T-cell (primary cell): ENCODE results near the gene NSD1. TPM values are rescaled to one million over a fixed set of nuclear protein-coding genes. Genes with fewer than 3 reads are reported as not detected.

Experiments used
- ATAC-seq, 4 experiments: fragments of 200-7000 bp in 3 of 4; fragments of 150-1000 bp in 1 of 4; cut with Tn5 transposase; replicated peaks in 1 of 4; 1 replicate in 3 of 4; 2 replicates in 1 of 4; pipeline ENCODE4 v1.10.0; 2021; ENCODE audit warnings: moderate library complexity in 3 of 4, mild to moderate bottlenecking in 2 of 4, moderate number of reproducible peaks in 1 of 4
- CTCF ChIA-PET, 2 donors: fragments of 300-600 bp; sonication (Branson Sonifier 250); formaldehyde crosslinking; loops; one replicate each; lab custom pipeline; 2022; ENCODE audit warnings: antibody characterized with exemption in 2 of 2; lab: Charles Lee
- POLR2A ChIA-PET, 2 donors: fragments of 300-600 bp; sonication (Branson Sonifier 250); formaldehyde crosslinking; loops; one replicate each; lab custom pipeline; 2022; ENCODE audit warnings: antibody characterized with exemption in 2 of 2; lab: Charles Lee
- DNase-seq, 35 experiments: peaks; one replicate each; pipeline versions ENCODE4 v3.0.0 to v3.0.0-alpha.2; 2013 to 2023
- H3K27ac ChIP-seq: one replicate; pipeline ENCODE4 v1.5.1; 2013; ENCODE audit warnings: low read length
- H3K27me3 ChIP-seq, 2 experiments: replicated peaks in 1 of 2; 1 replicate in 1 of 2; 2 replicates in 1 of 2; pipeline versions ENCODE4 v1.6.1 to v1.7.0; 2013; ENCODE audit warnings: low read length in 1 of 2, mixed read lengths in 1 of 2; ENCODE audit not compliant: control insufficient read depth in 2 of 2, insufficient read depth in 2 of 2; ENCODE audit errors: extremely low read depth in 1 of 2
- H3K36me3 ChIP-seq, 2 donors: 1 replicate in 1 of 2; 2 replicates in 1 of 2; pipeline versions ENCODE4 v1.6.1 to v1.7.0; 2013; ENCODE audit warnings: low read length in 1 of 2; ENCODE audit not compliant: control insufficient read depth in 2 of 2, insufficient read depth in 1 of 2; ENCODE audit errors: extremely low read depth in 1 of 2
- H3K4me1 ChIP-seq, 2 experiments: 1 replicate in 1 of 2; 2 replicates in 1 of 2; pipeline versions ENCODE4 v1.6.1 to v1.7.0; 2013; ENCODE audit warnings: low read length in 2 of 2, mixed read lengths in 1 of 2; ENCODE audit not compliant: insufficient read depth in 2 of 2, control insufficient read depth in 1 of 2; ENCODE audit errors: extremely low read depth in 1 of 2
- H3K4me3 ChIP-seq, 2 donors: 1 replicate in 1 of 2; 2 replicates in 1 of 2; pipeline versions ENCODE4 v1.5.1 to v1.7.0; 2013; ENCODE audit warnings: mild to moderate bottlenecking in 2 of 2, low read length in 1 of 2, moderate library complexity in 1 of 2; ENCODE audit not compliant: control insufficient read depth in 1 of 2; ENCODE audit errors: extremely low read depth in 1 of 2
- H3K9me3 ChIP-seq: 2 replicates; pipeline ENCODE4 v1.7.0; 2013
- H3K27ac Mint-ChIP-seq, 2 donors: one replicate each; pipeline ENCODE4 v1.8.0; 2020 to 2021; ENCODE audit warnings: mild to moderate bottlenecking in 2 of 2, mixed read lengths in 2 of 2
- H3K27me3 Mint-ChIP-seq, 2 donors: one replicate each; pipeline ENCODE4 v1.8.0; 2021 to 2022; ENCODE audit warnings: mixed read lengths in 2 of 2
- H3K36me3 Mint-ChIP-seq: one replicate; pipeline ENCODE4 v1.8.0; 2021; ENCODE audit warnings: mixed read lengths
- H3K4me1 Mint-ChIP-seq, 3 donors: one replicate each; pipeline ENCODE4 v1.8.0; 2020 to 2022; ENCODE audit warnings: mixed read lengths in 3 of 3, mild to moderate bottlenecking in 1 of 3
- H3K4me3 Mint-ChIP-seq, 3 donors: one replicate each; pipeline ENCODE4 v1.8.0; 2020 to 2022; ENCODE audit warnings: mild to moderate bottlenecking in 3 of 3, mixed read lengths in 3 of 3, moderate library complexity in 3 of 3
- H3K9me3 Mint-ChIP-seq, 3 donors: one replicate each; pipeline ENCODE4 v1.8.0; 2020 to 2022; ENCODE audit warnings: mixed read lengths in 3 of 3
- WGBS: methylation state at CpG from one replicate; pipeline ENCODE4 v1.1.5; 2013; ENCODE audit warnings: missing lambda C conversion rate; ENCODE audit not compliant: insufficient coverage; 5-methylcytosine and 5-hydroxymethylcytosine counted together
- total RNA-seq, 35 experiments: library from RNA in 6 of 35; stranded (reverse) in 6 of 35; fragments of 120-200 nt in 1 of 35; gene quantifications; one replicate each; pipeline versions ENCODE4 v1.2.1 to v1.2.4 and lab custom pipeline; 2013 to 2026

The NSD1 gene
- total RNA-seq, 5 donors from 2014 or later (not counting 1 experiment from before 2014, with no cell fraction given): 89.5 to 113 (median 103) TPM

DNA sequence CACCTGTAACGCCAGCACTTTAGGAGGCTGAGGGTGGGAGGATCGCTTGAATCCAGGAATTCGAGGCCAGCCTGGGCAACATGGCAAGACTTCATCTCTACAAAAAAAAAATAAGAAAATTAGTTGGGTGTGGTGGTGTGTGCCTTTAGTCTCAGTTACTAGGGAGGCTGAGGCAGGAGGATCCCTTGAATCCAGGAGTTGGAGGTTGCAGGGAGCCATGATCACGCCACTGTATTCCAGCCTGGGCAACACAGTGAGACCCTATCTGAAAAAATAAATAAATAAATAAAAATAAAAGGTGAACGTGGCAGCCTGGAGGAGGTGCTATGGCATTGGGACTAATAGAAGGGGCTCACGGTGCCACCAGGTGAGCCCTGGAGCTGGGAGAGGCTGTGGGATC is 39.8 kb upstream of the NSD1 start:
- Mint-ChIP-seq H3K4me3 (no peak overlapping the region), H3K4me1 (peaks cover 0 to 1% (median 0%) of the 10 kb centered on the region in 3 donors), H3K36me3 (no peaks in the 10 kb centered on the region), H3K27ac (no peak overlapping the region), H3K9me3 (no peaks in the 10 kb centered on the region), H3K27me3 (peaks cover 0 to 3% of the 10 kb centered on the region in 2 donors)
- WGBS: 81% methylated on average over 2 of the region's 6 CpGs
- ChIA-PET CTCF (no interaction called here), POLR2A (no interaction called here)
- Histone ChIP-seq H3K36me3 (no peaks in the 10 kb centered on the region), H3K27ac (no peak overlapping the region), H3K27me3 (peaks cover 0 to 34% of the 10 kb centered on the region in 2 experiments), H3K4me1 (peaks cover 0 to 4% of the 10 kb centered on the region in 2 experiments), H3K4me3 (no peak overlapping the region), H3K9me3 (no peaks in the 10 kb centered on the region)
- ATAC-seq: no peak
- no peak for DNase-seq

GRCh38 chr5:177094224-177095087 is 39.1 kb upstream of the NSD1 start:
- Mint-ChIP-seq H3K36me3 (no peaks in the 10 kb centered on the region), H3K4me3 (no peak overlapping the region), H3K27ac (no peak overlapping the region), H3K9me3 (no peaks in the 10 kb centered on the region), H3K27me3 (no peaks in the 10 kb centered on the region), H3K4me1 (no peaks in the 10 kb centered on the region)
- H3K9me3 ChIP-seq: no peaks in the 10 kb centered on the region
- H3K27ac ChIP-seq: no peak overlapping the region
- peaks cover 0 to 30% of the 10 kb centered on the region in 2 experiments for H3K27me3 ChIP-seq
- peaks cover 0 to 4% of the 10 kb centered on the region in 2 experiments for H3K4me1 ChIP-seq
- ChIA-PET POLR2A (no interaction called here), CTCF (no interaction called here)
- H3K4me3 ChIP-seq: no peak overlapping the region
- ATAC-seq (no peak), DNase-seq (no peak)
- WGBS: 89% methylated on average over 12 of the region's 12 CpGs
- no peaks in the 10 kb centered on the region for H3K36me3 ChIP-seq

DNA sequence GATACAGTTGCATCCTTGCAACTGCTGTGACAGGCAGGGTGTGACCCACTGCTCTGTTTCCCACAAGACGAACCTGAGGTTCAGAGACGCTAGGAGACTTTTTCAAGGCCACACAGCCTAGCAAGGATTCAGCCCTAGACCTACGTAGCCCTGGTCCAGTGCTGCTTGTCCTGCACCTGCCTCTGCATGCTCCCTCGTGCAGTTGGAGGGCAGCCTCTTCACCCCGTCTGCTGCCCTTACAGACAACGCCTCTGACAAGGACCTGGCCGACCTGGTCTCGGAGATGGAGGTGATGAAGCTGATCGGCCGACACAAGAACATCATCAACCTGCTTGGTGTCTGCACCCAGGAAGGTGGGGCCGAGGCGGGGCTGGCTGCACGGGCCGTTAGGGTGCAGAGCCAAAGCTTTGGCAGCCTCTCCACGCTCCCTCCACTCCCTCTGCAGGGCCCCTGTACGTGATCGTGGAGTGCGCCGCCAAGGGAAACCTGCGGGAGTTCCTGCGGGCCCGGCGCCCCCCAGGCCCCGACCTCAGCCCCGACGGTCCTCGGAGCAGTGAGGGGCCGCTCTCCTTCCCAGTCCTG is 38.4 kb upstream of the NSD1 start:
- H3K4me3 Mint-ChIP-seq: no peak overlapping the region
- ATAC-seq (no peak), DNase-seq (no peak)
- WGBS: 87% methylated on average over 25 of the region's 28 CpGs
- Histone ChIP-seq H3K4me3 (no peak overlapping the region), H3K4me1 (peaks cover 0 to 1% of the 10 kb centered on the region in 2 experiments), H3K36me3 (no peaks in the 10 kb centered on the region), H3K27me3 (peaks cover 0 to 28% of the 10 kb centered on the region in 2 experiments), H3K9me3 (no peaks in the 10 kb centered on the region), H3K27ac (no peak overlapping the region)
- no peaks in the 10 kb centered on the region for H3K4me1 Mint-ChIP-seq
- H3K27me3 Mint-ChIP-seq: no peaks in the 10 kb centered on the region
- no peak overlapping the region for H3K27ac Mint-ChIP-seq
- ChIA-PET CTCF (no interaction called here), POLR2A (interaction anchor here in 1 of 2 donors (0.6 kb wide), 1 partner anchor 319 kb away, joined by 3 read pairs; no protein-coding TSS in a partner anchor)
- H3K9me3 Mint-ChIP-seq: no peaks in the 10 kb centered on the region
- H3K36me3 Mint-ChIP-seq: no peaks in the 10 kb centered on the region

DNA sequence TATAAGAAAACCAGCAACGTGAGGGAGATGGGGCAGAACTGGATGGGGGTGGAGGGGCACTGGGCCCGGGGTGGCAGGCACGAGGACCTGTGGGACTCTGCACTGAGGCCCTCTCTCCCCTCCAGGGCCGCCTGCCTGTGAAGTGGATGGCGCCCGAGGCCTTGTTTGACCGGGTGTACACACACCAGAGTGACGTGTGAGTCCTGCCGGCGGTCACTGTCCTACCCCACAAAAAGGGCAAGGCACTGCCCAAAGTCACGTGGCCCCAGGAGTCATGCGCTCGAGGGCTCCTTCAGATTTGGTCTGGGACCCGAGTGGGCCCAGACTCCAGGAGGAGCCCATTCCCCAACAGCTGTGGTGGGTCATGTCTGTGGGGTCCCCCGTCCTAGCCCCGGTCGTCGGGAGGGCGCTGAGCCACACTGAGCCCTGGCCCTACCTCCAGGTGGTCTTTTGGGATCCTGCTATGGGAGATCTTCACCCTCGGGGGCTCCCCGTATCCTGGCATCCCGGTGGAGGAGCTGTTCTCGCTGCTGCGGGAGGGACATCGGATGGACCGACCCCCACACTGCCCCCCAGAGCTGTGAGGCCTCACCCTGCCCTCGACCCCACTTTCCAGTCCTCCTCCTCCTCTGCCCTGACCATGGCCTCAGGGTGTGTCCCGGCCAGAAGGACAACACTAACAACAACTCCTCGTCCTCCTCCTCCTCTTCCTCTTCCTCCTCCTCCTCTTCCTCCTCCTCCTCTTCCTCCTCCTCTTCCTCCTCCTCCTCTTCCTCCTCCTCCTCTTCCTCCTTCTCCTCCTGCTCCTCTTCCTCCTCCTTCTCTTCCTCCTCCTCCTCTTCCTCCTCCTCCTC is 37.2 kb upstream of the NSD1 start:
- ATAC-seq (no peak), DNase-seq (no peak)
- Histone ChIP-seq H3K27ac (no peak overlapping the region), H3K4me1 (no peaks in the 10 kb centered on the region), H3K9me3 (no peaks in the 10 kb centered on the region), H3K27me3 (peaks cover 0 to 30% of the 10 kb centered on the region in 2 experiments), H3K36me3 (no peaks in the 10 kb centered on the region), H3K4me3 (no peak overlapping the region)
- Mint-ChIP-seq H3K36me3 (no peaks in the 10 kb centered on the region), H3K9me3 (no peaks in the 10 kb centered on the region), H3K27ac (no peak overlapping the region), H3K4me1 (no peaks in the 10 kb centered on the region), H3K27me3 (no peaks in the 10 kb centered on the region), H3K4me3 (no peak overlapping the region)
- ChIA-PET POLR2A (no interaction called here), CTCF (interaction anchor here in 1 of 2 donors (0.6 kb wide), 1 partner anchor 11 kb away, joined by 4 read pairs; no protein-coding TSS in a partner anchor)
- WGBS: 77% methylated on average over 13 of the region's 29 CpGs

- Mint-ChIP-seq H3K4me1 (no peaks in the 10 kb centered on the region), H3K27ac (no peak overlapping the region), H3K36me3 (no peaks in the 10 kb centered on the region), H3K27me3 (peaks cover 0 to 2% of the 10 kb centered on the region in 2 donors), H3K9me3 (no peaks in the 10 kb centered on the region), H3K4me3 (no peak overlapping the region)
- no peak overlapping the region for H3K4me3 ChIP-seq
- DNase-seq (no peak), ATAC-seq (no peak)
- no peaks in the 10 kb centered on the region for H3K4me1 ChIP-seq
- 85% methylated on average over 30 of the region's 30 CpGs for WGBS
- peaks cover 0 to 36% of the 10 kb centered on the region in 2 experiments for H3K27me3 ChIP-seq
- no peaks in the 10 kb centered on the region for H3K36me3 ChIP-seq
- POLR2A ChIA-PET: no interaction called here
- no peak overlapping the region for H3K27ac ChIP-seq
- CTCF ChIA-PET: interaction anchor here in 1 of 2 donors (0.6 kb wide), 1 partner anchor 10 kb away, joined by 4 read pairs; no protein-coding TSS in a partner anchor
- H3K9me3 ChIP-seq: no peaks in the 10 kb centered on the region
Observed at GRCh38 chr5:177097016-177097985, 36.3 kb upstream of the NSD1 start.
